Smooth muscle cell of bladder (primary cell): Measurements from ENCODE around the gene RNASEH2A. TPM values are rescaled to one million over a fixed set of nuclear protein-coding genes. Genes with fewer than 3 reads are reported as not detected.

Experiments used
- total RNA-seq: library from RNA; depleted of rRNA; stranded (reverse); fragments of >200 nt; gene quantifications from 2 replicates; pipeline ENCODE4 v1.2.3, GENCODE V29; 2014

The RNASEH2A gene
- total RNA-seq = 6.5 and 7.3 TPM in 2 replicates

DNA sequence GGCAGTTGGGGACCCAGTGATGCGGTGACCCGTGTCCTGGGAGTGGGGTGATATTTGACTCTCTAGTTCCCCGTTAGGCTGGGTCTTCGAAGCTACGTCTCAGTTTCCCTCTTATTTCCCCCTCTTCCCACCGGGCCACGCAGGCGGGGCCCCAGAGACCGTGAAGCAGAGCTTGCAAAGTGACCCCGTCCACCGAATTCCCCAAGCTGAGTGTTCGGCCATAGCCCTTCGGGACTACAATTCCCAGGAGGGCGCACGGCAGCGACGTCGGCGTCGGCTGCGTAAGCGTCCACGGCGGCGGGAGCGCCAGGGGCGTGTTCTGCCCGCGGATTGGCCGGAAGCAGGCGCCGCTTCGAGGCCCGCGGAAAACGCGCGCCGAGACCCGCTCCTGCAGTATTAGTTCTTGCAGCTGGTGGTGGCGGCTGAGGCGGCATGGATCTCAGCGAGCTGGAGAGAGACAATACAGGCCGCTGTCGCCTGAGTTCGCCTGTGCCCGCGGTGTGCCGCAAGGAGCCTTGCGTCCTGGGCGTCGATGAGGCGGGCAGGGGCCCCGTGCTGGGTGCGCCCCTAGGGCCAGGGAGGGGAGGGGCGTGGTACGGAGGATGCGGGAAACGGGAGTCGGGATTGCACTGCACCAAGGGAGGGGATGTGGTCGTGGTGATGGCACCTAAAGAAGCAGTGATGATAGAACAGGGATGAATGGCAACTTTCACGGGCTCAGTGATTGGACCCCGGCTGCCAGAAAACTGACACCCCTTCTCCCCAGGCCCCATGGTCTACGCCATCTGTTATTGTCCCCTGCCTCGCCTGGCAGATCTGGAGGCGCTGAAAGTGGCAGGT is at the start of gene RNASEH2A:
TSS of gene RNASEH2A (plus strand) at position 343 of the 840 bp plus-strand sequence. CDS start at position 433, 90 bp downstream.

DNA sequence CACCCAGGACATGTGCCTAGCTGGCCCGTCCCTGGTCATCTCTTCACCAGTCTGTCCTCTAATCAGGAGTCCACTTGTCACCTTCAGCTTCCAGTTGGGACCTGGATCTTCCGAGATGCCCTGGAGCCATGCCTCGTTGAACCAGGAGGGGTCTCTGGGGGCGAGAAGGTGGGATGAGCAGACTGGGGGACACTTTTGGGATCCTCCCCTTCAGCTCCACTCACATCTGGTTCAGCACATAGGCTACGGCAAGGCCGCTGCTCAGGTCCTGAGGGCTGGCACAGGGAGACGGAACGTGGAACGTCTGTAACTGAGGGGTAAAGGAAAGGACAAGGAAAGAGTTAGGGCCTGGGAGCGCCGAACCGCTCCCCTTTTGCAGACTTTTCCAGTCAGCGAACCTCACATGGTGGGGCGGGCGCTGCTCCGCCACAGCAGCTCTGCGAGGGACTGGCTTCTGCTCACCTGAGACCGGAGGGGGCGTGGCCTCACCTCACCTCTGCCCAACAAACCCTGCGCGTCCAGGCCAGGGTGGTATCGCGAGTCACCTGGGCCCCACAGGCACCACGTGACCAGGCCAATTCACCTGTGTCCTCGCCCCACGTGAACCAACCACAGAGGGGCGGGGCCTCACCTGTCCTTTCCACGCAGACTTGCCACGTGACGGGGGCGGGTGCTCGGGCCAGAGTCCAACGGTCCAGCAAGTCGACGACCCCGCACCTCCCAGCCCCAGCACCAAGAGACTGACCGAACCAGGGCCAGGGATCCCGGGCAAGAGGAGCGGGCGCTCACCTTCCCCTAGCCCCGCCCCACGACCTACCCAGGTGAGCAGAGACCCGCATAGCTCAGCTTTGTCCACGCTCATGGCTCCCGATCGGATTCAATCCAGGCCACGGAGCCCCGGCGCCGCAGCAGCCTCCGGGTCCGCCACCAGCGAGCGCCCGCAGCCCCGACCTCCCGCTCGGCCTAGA is 31.5 kb upstream of the RNASEH2A start, which contains the start of gene HOOK2:
TSS of gene HOOK2 (minus strand) at position 965 of the 968 bp plus-strand sequence. CDS start at position 862, 103 bp downstream.

GRCh38 chr19:12791345-12792050 is 14.9 kb upstream of the RNASEH2A start, which contains the start of gene JUNB:
Gene JUNB, plus strand, starts transcription at chr19:12791486. Its CDS starts 286 bp downstream, at chr19:12791772.

GRCh38 chr19:12801466-12802266 is 4.7 kb upstream of the RNASEH2A start, which contains the start of the genes PRDX2 and THSD8:
Gene PRDX2, minus strand, starts transcription at chr19:12801800. Its CDS starts 539 bp downstream, at chr19:12801261.
Gene THSD8, plus strand, starts transcription at chr19:12802069. Its CDS starts 3 bp downstream, at chr19:12802072.

DNA sequence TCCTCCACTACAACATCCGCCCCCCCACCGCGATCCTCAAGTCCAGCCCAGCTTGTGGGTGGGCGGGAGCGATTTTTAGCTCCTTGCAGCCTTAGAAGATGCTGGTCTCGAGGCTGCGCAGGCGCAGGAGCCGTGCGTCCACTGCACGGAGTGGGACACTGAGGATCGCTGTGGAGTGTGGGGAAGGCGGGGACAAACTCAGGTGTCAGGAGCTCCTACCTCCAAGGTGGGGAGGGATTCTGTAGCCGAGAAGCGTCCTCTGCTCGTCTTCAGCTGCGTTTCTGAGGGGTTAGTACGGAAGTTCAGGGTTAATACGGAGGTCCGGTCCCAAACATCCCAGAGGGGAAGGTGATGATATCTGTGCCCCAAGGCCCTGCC is 28.2 kb downstream of the RNASEH2A start, which contains the start of gene RTBDN:
TSS of gene RTBDN (minus strand) at position 14 of the 378 bp plus-strand sequence. CDS start 4,600 bp downstream, outside the sequence.

GRCh38 chr19:12838182-12838885 is 31.9 kb downstream of the RNASEH2A start, which contains the start of gene MAST1:
Gene MAST1, plus strand, starts transcription at chr19:12838515. Its CDS starts 58 bp downstream, at chr19:12838573.

Other genes starting within 250 kb of the RNASEH2A start
- gene ZNF490, start 195.8 kb upstream of the RNASEH2A start, total RNA-seq = 7.7 and 8.9 TPM in 2 replicates
- gene ZNF791, start 195.7 kb upstream of the RNASEH2A start, total RNA-seq = 11.2 and 14.1 TPM in 2 replicates
- gene MAN2B1, start 139.8 kb upstream of the RNASEH2A start, total RNA-seq = 20.9 and 24.9 TPM in 2 replicates
- 8.8 and 11.3 TPM in 2 replicates for gene WDR83, start 139.8 kb upstream of the RNASEH2A start, total RNA-seq
- gene DHPS, start 124.7 kb upstream of the RNASEH2A start, total RNA-seq = 55.9 and 65.4 TPM in 2 replicates
- gene GNG14, start 118.6 kb upstream of the RNASEH2A start, total RNA-seq = not detected in 2 replicates
- gene FBXW9, start 110.0 kb upstream of the RNASEH2A start, total RNA-seq = 4.3 and 4.6 TPM in 2 replicates
- gene TNPO2, start 82.7 kb upstream of the RNASEH2A start, total RNA-seq = 19.8 and 27.3 TPM in 2 replicates
- gene TRIR, start 71.9 kb upstream of the RNASEH2A start, total RNA-seq = 140 and 192 TPM in 2 replicates
- 101 and 118 TPM in 2 replicates for gene GET3, start 69.1 kb upstream of the RNASEH2A start, total RNA-seq
- gene BEST2, start 54.8 kb upstream of the RNASEH2A start, total RNA-seq = not detected in 2 replicates
- gene HOOK2, start 31.0 kb upstream of the RNASEH2A start, total RNA-seq = 15.8 and 21.2 TPM in 2 replicates
- 61.4 and 83.8 TPM in 2 replicates for gene JUNB, start 15.1 kb upstream of the RNASEH2A start, total RNA-seq
- gene PRDX2, start 4.8 kb upstream of the RNASEH2A start, total RNA-seq = 244 and 259 TPM in 2 replicates
- 0.46 TPM in 1 of 2 replicates, not detected in the other for gene THSD8, start 4.5 kb upstream of the RNASEH2A start, total RNA-seq
- not detected in 2 replicates for gene RTBDN, start 28.0 kb downstream of the RNASEH2A start, total RNA-seq
- 0.18 and 0.28 TPM in 2 replicates for gene MAST1, start 31.9 kb downstream of the RNASEH2A start, total RNA-seq
- gene DNASE2, start 74.9 kb downstream of the RNASEH2A start, total RNA-seq = 30.4 and 35.7 TPM in 2 replicates
- 0.09 TPM in 1 of 2 replicates, not detected in the other for gene KLF1, start 80.6 kb downstream of the RNASEH2A start, total RNA-seq
- gene GCDH, start 84.6 kb downstream of the RNASEH2A start, total RNA-seq = 15.4 and 17.2 TPM in 2 replicates
- gene SYCE2, start 112.7 kb downstream of the RNASEH2A start, total RNA-seq = 0.14 TPM in 1 of 2 replicates, not detected in the other
- 42.1 and 52.3 TPM in 2 replicates for gene FARSA, start 127.1 kb downstream of the RNASEH2A start, total RNA-seq
- gene CALR, start 132.0 kb downstream of the RNASEH2A start, total RNA-seq = 2,199 and 2,490 TPM in 2 replicates
- gene RAD23A, start 139.3 kb downstream of the RNASEH2A start, total RNA-seq = 43.9 and 64.8 TPM in 2 replicates
- 25.8 and 30.0 TPM in 2 replicates for gene GADD45GIP1, start 150.6 kb downstream of the RNASEH2A start, total RNA-seq
- gene DAND5, start 163.0 kb downstream of the RNASEH2A start, total RNA-seq = not detected in 2 replicates
- 36.8 and 44.9 TPM in 2 replicates for gene NFIX, start 188.9 kb downstream of the RNASEH2A start, total RNA-seq